A673 (cell line): ENCODE data around the gene KAT8. TPM values are rescaled to one million over a fixed set of nuclear protein-coding genes. Genes with fewer than 3 reads are reported as not detected.
A peak's percentile ranks its signal among the peaks of the same experiment; 100 is the strongest.

Experiments used
- Bru-seq: library from RNA; stranded (reverse); fragments of 400-500 nt; gene quantifications from one replicate; lab custom pipeline; 2021; lab: Mats Ljungman, UMichigan
- BruChase-seq, 2 experiments: library from RNA; stranded (reverse); fragments of 400-500 nt; gene quantifications; one replicate each; lab custom pipeline; 2021; lab: Mats Ljungman, UMichigan
- BruUV-seq: library from RNA; stranded (reverse); fragments of 400-500 nt; replicated peaks from 2 replicates; lab custom pipeline; 2021; lab: Mats Ljungman, UMichigan
- CTCF ChIA-PET: fragments of 300-600 bp; sonication (Branson Sonifier 250); formaldehyde crosslinking; loops from one replicate; lab custom pipeline; 2022; ENCODE audit warnings: antibody characterized with exemption; lab: Charles Lee
- POLR2A ChIA-PET: fragments of 300-600 bp; sonication (Branson Sonifier 250); formaldehyde crosslinking; loops from one replicate; lab custom pipeline; 2022; ENCODE audit warnings: antibody characterized with exemption; ENCODE audit not compliant: low non-redundant PET; lab: Charles Lee
- DNase-seq: peaks from one replicate; pipeline ENCODE4 v3.0.0-alpha.2; 2015; ENCODE audit warnings: low spot score
- H3K27ac ChIP-seq: fragments of 200-600 bp; sonication (generic); 2 replicates; pipeline ENCODE4 v1.5.1; 2016; ENCODE audit warnings: mixed run types, low read depth, mild to moderate bottlenecking, mixed read lengths, antibody characterized with exemption, low read length; ENCODE audit not compliant: poor library complexity, severe bottlenecking
- H3K27me3 ChIP-seq: fragments of 200-600 bp; sonication (generic); replicated peaks from 2 replicates; pipeline ENCODE4 v1.6.1; 2017; ENCODE audit warnings: mixed run types, low read depth, mild to moderate bottlenecking, mixed read lengths, antibody characterized with exemption, low read length; ENCODE audit not compliant: insufficient read depth, poor library complexity
- H3K36me3 ChIP-seq: fragments of 200-600 bp; sonication (generic); 2 replicates; pipeline ENCODE4 v1.6.1; 2016; ENCODE audit warnings: mixed run types, mild to moderate bottlenecking, mixed read lengths, antibody characterized with exemption, low read length; ENCODE audit not compliant: insufficient read depth, poor library complexity, severe bottlenecking
- H3K4me1 ChIP-seq: fragments of 200-600 bp; sonication (generic); 2 replicates; pipeline ENCODE4 v1.6.1; 2017; ENCODE audit warnings: mixed run types, mild to moderate bottlenecking, mixed read lengths, antibody characterized with exemption, low read length; ENCODE audit not compliant: insufficient read depth, poor library complexity, severe bottlenecking
- H3K4me3 ChIP-seq: fragments of 200-600 bp; sonication (generic); 2 replicates; pipeline ENCODE4 v1.5.1; 2016; ENCODE audit warnings: low read depth, mixed run types, mild to moderate bottlenecking, mixed read lengths, low read length; ENCODE audit not compliant: poor library complexity, severe bottlenecking
- H3K9me3 ChIP-seq: fragments of 200-600 bp; sonication (generic); 2 replicates; pipeline ENCODE4 v1.6.1; 2016; ENCODE audit warnings: mixed run types, low read depth, mild to moderate bottlenecking, mixed read lengths, antibody characterized with exemption, low read length; ENCODE audit not compliant: poor library complexity, severe bottlenecking
- CTCF ChIP-seq: fragments of 300-800, 200-600 bp; sonication (generic); conservative IDR thresholded peaks from 2 replicates; pipeline ENCODE4 v1.5.1; 2017; ENCODE audit warnings: low read depth, mild to moderate bottlenecking, antibody characterized with exemption, low read length, moderate library complexity, mixed read lengths
- EZH2 ChIP-seq: fragments of 200-600 bp; sonication (generic); IDR thresholded peaks from 2 replicates; pipeline ENCODE4 v1.6.1; 2017; ENCODE audit warnings: borderline replicate concordance, low read depth, mild to moderate bottlenecking, mixed read lengths, antibody characterized with exemption, low read length; ENCODE audit not compliant: poor library complexity, severe bottlenecking
- intact Hi-C: fragments of 100-400 bp; cut with micrococcal nuclease; formaldehyde crosslinking; loops from one replicate; pipeline ENCODE4 v1.10.0; 2022; ENCODE audit not compliant: unreplicated experiment
- long read RNA-seq: library from polyadenylated mRNA; stranded (forward); transcript quantifications from one replicate; pipeline ENCODE4 v2.0.0, GENCODE V29; 2022
- total RNA-seq: library from RNA; stranded (reverse); gene quantifications from 2 replicates; pipeline ENCODE4 v1.2.3, GENCODE V29; 2021

Gene KAT8
- total RNA-seq: 65.4 and 70.6 TPM in 2 replicates
- percentile 77 among the genes with signal in this experiment for Bru-seq, nascent RNA
- percentile 88 among the genes with signal in this experiment for BruChase-seq, experiment 1, labeled RNA remaining after a 2-hour chase
- BruChase-seq, experiment 2, labeled RNA remaining after a 6-hour chase: percentile 91 among the genes with signal in this experiment
- long read RNA-seq, transcript KAT8-201 (11 exons, 1,525 nt): major isoform, 14 of 20 reads
- long read RNA-seq, partial matches to known transcripts: 2 of 20 reads
- long read RNA-seq, other reads (novel, unspliced or antisense): 3 of 20 reads

GRCh38 chr16:31117384-31118222 lies at the start of gene KAT8:
Gene KAT8, plus strand, starts transcription at chr16:31117664. Its CDS starts 18 bp downstream, at chr16:31117682.
- Histone ChIP-seq H3K4me1 (peaks cover 6% of the 10 kb centered on the region), H3K36me3 (peaks cover 37% of the 10 kb centered on the region), H3K27me3 (no peaks in the 10 kb centered on the region), H3K4me3 (peak within 1 kb of the TSS; percentile 74), H3K9me3 (no peaks in the 10 kb centered on the region), H3K27ac (peak within 1 kb of the TSS; percentile 79)
- no TSS peak for BruUV-seq
- ChIA-PET CTCF (interaction anchor here (0.6 to 1.7 kb wide), 4 partner anchors 25 to 303 kb away, joined by 3 to 10 read pairs (median 4); no protein-coding TSS in a partner anchor), POLR2A (interaction anchor here (0.6 to 1.2 kb wide), 6 partner anchors 9 to 756 kb away, joined by 3 to 10 read pairs (median 7); partner anchors contain the start of genes FUS and ZNF267)
- TF ChIP-seq EZH2: no peak
- DNase-seq: peak; percentile 100
- intact Hi-C loops: loop anchor here (2.0 kb wide), 1 partner anchor 25 kb away; no protein-coding TSS in a partner anchor

GRCh38 chr16:31071861-31072260 lies 45.6 kb upstream of the KAT8 start:
- DNase-seq: peak; percentile 79
- H3K4me3 ChIP-seq: peak overlapping the region; percentile 89
- CTCF ChIA-PET: no interaction called here
- POLR2A ChIA-PET: no interaction called here
- no TSS peak for BruUV-seq
- peaks cover 7% of the 10 kb centered on the region for H3K36me3 ChIP-seq
- H3K27ac ChIP-seq: peak overlapping the region; percentile 99
- H3K27me3 ChIP-seq: no peaks in the 10 kb centered on the region
- TF ChIP-seq CTCF (no peak), EZH2 (no peak)
- intact Hi-C loops: no loop called here
- H3K9me3 ChIP-seq: no peaks in the 10 kb centered on the region
- peaks cover 19% of the 10 kb centered on the region for H3K4me1 ChIP-seq

- Histone ChIP-seq H3K9me3 (no peaks in the 10 kb centered on the region), H3K4me1 (peaks cover 19% of the 10 kb centered on the region), H3K27ac (peak overlapping the region; percentile 99), H3K36me3 (peaks cover 14% of the 10 kb centered on the region), H3K4me3 (peak overlapping the region; percentile 89), H3K27me3 (no peaks in the 10 kb centered on the region)
- no TSS peak for BruUV-seq
- TF ChIP-seq EZH2 (no peak), CTCF (no peak)
- CTCF ChIA-PET: no interaction called here
- POLR2A ChIA-PET: no interaction called here
- peak; percentile 48 for DNase-seq
- intact Hi-C loops: loop anchor here (1.0 kb wide), 1 partner anchor 38 kb away; no protein-coding TSS in a partner anchor
Measured at GRCh38 chr16:31072540-31073141, 44.8 kb upstream of the KAT8 start.
